GM19372 (cell line): ENCODE measurements around the gene TNIP2.

ENCODE experiments used
- ATAC-seq: cut with Tn5 transposase; IDR thresholded peaks from one replicate; pipeline ENCODE4 v1.9.1; 2021; ENCODE audit warnings: mild to moderate bottlenecking, low read depth, moderate library complexity; ENCODE audit not compliant: unreplicated experiment

Gene TNIP2, protein sequence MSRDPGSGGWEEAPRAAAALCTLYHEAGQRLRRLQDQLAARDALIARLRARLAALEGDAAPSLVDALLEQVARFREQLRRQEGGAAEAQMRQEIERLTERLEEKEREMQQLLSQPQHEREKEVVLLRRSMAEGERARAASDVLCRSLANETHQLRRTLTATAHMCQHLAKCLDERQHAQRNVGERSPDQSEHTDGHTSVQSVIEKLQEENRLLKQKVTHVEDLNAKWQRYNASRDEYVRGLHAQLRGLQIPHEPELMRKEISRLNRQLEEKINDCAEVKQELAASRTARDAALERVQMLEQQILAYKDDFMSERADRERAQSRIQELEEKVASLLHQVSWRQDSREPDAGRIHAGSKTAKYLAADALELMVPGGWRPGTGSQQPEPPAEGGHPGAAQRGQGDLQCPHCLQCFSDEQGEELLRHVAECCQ

DNA sequence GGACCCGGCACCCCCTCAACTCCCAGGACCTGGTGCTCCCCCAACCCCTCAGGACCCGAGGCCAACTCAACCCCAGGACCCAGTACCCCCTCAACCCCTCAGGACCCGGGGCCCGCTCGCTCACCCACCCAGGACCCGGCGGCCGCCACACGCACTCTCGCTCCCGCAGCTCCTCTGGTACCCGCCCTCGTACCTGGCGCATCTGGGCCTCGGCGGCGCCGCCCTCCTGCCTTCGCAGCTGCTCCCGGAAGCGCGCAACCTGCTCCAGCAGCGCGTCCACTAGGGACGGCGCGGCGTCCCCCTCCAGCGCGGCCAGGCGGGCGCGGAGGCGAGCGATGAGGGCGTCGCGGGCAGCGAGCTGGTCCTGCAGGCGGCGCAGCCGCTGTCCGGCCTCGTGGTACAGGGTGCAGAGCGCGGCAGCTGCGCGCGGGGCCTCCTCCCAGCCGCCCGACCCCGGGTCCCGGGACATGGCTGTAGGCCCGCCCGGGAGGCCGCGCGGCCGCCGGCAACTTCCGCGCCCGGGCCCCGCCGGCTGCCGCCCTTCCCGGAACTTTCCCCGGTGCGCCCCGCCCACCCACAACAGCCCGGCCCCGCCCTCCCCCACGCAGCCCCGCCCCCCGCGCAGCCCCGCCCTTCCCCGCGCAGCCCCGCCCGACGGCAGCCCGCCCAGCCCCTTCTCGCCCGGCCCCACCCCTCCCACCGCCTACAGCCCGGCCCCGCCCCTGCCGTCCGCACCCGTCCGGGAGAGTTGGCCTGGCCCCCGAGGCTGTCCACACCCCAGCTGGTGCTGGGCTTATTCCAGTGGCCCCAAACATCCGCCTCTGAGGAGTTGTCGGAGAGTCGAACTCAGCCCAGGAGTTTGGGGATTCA, at the start of gene TNIP2:
TSS of gene TNIP2 (minus strand) at position 516 of the 870 bp plus-strand sequence. CDS start at position 469, 47 bp downstream.
- peak; percentile 70 for ATAC-seq

DNA sequence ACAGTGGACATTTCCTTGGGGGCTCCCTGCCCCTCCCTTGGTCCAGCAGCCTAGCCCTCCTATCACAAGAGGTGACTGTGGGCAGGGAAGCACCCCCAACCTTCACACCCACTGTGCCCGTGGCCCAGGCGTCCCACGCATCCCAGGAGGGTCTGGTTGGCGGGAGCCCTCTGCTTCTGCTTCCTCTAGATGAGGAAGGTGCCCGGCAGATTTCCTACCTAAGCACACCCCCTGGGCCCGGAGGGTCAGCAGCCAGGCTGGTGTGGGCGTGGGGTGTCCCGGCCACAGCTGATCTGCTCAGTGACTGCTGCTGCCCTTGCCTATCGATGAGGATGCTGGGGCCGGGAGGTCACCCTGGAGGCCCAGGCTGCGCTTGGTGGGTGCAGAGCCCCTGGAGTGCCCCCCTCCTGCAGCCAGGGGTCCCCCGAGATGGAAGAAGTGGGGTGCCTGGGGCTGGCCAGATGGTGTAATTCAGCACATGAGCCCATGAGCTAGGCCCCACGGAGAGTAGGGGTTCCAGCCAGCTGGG, 48.9 kb upstream of the TNIP2 start:
- no peak for ATAC-seq

DNA sequence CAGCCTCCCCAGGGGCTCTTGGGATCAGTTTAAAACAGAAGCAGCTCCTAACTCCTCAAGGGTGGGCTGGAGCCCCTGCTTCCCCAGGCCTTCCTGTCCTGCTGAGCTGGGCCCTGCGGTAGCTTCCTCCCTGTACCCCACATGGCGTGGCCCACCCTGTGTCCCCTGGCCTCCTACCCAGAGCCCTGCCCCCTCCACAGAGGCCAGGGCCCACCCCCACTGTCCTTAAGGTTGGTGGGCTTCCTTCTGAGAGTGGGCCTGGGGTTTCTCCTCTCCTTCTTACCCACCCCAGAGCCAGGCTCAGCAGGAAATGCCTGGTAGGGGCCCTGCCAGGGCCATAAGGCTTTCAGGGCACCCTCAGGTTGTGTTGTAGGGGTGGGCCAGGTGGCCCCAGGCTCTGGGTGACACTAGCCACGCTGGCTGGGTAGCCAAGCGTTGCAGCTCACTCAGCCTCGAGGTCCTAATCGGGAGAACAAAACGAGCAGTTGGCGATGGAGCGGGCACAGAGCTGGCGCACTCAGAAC, 48.4 kb upstream of the TNIP2 start:
- no peak for ATAC-seq

DNA sequence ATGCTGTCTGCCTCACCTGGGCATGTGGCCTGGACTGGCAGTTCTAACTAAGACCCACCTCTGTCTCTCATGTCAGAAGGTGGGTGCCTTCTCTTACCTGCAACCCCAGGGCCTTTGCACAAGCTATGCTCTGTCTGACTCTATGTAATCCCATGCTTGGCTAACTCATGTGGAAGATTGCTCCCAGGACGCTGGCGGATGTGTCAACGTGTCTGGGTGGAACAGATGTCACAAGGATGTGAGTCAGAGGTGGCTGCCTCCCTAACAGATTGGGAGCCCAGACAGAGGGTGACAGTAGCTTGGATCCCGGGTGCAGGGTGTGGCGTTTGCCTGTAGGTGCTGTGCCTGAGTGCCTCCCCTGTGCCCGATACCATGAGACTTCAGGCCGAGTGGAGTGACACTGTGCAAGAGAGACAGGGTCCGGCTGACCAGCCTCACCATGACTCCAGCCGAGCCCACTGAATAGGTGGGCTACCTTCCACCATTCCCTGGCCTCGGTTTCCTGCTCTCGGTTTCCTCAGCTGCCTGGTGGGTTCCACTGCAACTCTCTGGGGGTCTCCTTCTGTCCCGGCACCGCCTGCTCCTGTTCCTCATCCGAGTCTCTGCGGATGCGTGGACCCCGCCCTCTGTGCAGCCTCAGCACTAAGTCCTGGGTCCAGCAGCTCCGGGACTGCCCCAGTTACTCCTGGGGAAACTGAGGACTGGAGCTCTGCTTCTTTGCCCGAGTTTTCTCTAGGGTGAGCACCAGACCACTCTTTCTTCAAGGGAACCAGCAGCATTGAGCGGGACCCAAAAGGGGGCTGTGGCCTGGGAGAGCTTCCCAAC, 47.7 kb upstream of the TNIP2 start:
- no peak for ATAC-seq

DNA sequence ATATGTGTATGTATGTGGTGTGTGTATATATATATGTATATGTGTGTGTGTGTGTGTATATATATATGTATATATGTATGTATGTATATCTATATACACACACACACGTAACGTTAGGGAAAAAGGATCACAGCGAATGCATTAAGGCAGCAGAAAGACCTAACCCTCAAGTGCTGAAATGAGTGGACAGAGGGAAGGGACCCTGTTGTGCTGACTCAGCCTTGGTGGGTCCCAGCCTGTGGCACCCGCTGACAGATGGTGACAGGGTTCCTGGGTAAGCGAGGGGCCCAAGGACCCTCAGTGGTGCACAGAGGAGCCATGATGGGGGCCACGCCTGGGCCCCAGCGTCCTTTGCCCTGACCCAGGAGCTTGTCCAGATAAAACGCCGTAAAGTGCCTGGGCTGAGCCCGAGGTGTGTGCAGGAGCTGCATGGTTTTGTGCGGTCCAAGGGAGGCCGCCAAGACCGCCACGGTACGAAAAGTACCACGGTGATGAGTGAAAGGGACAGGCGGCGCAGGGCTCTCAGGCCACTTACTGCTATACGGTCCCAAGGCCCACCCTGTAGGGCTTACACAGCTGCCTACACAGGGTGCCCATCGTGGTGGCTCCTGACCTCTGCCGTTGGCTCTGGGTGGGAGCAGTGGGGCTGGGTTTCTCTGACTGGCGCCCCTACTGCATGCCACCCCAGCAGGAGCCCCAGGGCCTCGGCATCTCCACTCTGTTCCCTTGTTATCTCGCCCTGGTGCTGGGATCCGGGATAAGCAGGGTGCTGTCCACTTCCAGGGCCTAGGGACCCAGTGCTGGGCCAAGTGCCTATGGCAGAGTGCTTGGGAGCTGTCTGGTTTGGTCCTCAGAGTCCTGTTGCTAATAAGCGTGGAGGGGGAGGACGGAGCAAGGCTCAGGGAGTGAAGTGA, 46.7 kb upstream of the TNIP2 start:
- no peak for ATAC-seq

DNA sequence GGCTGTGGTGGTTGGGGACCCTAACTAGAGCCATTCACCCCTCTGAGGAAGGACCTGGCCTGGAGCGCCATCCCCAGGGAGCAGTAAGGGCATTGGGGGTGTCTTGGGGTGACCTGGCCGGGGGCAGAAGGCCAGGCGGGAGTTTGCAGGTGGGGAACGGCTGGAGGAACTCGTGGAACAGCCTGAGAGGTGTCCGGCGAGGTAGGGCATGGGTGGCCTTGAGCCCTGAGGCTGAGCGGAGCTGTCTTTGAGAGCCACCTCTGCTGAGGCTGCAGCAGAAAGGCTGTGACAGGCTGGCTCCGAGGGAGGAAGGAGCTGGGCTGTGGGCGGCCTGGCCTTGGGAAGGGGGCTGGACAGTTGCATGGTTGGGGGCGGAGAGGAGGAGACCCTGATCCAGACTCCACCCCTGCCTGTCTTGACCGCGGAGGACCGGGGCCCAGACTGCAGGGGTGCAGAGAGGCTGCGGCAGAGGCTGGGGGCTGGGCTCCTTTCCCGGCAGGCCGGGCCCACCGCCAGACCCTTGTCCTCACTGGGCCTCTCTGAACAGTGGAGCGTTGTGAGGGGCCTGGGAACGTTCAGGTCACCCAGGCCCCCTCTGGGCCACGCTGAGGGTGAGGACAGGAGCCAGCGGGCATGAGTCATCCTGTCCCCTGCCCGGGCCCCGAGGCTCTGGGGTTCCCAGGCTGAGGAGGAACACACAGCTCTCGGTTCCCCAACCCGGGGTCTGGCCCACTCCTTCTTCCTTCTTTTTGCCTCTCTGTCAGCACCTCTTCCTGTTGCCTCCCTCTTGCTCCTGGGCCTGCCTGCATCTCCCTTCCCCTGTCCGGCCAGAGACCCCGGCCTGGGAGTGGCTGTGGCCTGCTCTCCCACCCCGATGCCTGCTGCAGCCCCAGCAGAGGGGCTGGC, 44.8 kb upstream of the TNIP2 start:
- ATAC-seq: no peak

DNA sequence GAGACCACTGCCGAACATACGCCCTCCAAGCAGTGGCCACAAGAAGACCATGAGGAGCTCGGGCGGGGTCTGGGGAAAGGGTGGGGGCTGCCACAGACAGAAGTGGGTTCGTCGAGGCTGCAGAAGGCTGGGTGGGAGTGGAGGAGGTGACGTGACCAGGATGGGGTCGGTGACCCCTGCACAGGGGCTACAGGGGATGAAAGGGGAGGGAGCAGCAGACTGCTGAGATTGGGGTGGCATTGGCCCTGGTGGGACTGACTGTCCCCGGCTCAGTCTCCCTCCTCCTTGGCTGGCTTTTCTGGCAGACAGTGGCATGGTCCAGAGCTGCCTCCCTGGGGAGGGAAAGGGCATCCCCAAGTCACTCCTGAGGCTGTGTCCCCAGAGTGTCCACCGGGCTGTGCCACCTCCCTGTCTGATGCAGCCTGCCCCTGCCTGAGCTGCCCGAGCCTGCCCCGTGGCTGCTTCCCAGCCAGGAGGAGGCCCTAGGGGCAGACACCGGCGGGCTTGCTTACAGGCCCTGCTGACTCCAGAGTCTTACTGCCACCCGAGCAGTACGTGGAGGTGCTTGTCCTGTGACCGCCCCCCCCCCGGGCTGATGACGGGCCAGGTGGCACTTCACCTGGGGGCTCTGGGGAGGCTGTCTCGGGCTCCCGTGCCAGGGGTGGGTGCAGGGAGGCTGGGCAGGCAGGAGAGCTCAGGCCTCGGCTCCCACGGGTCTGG, 44.0 kb upstream of the TNIP2 start:
- ATAC-seq: no peak

DNA sequence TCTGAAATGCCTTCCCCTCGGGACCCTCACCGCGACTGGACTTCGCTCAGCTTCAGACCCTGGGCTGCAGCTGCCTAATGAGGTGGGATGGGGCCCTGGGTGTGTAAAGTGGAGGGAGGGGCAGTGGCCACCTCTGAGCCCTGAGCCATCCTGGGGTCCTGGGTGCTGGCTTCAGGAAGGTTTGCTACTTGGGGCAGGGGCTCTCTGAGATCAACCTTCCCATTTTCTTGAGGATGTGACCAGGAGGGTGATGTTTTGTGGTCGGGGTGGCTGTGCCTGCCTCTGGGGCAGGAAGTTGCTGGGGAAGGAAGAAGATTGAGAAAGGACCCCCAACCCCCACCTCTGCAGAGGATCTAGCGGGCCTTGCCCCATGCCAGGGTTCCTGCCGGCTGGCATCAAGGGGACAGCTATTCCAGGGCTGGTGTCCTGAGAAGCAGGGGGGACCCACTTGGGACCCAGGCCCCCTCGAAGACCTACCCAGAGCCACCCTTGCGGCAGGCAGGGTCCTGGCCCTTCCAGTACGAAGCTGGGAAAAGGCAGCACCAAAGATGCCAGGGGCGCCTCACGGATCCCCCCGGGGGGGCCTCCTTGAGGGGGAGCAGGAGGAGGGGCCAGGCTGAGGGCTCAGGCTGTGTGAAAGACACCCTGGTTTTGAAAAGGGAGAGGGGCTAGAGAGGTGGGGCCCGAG, 43.2 kb upstream of the TNIP2 start:
- no peak for ATAC-seq

DNA sequence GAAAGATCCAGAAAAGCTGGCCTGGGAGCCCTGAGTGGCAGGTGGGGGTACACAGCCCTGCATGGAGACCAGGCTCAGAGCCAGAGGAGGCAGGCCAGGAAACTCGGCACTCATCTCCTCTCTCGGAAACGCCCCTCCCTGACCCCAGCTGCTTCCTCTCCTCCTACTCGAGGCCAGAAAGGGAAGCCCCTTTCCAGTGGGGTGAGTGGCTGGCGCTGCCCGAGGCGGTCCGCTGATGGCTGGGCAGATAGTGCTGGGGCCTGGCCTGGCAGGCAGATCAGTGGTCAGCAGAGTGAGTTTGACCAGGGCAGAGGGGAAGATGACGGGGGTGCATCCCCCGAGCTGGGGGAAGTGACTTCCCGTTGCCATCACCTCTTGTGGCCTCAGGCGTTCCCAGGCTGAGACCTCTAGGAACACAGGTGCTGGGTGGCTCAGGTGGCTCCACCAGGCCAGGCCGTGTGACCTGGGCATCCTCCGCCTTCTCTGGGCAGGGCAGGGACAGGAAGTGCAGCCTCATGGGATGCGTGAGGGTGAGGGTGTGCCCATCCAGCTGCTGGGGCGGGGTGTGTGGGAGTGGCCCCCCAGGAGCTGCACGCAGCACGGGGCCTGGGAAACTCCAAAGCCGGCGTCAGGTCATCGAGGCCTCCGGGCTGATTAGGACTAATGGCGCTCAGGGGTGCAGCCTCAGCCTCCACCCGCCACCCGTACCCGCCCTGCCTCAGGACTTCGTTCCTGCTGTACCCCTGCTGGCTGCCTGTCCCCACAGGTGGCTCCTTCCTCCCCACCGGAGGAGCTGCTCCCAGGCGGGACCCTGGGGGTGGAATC, 42.5 kb upstream of the TNIP2 start:
- ATAC-seq: peak; percentile 42

DNA sequence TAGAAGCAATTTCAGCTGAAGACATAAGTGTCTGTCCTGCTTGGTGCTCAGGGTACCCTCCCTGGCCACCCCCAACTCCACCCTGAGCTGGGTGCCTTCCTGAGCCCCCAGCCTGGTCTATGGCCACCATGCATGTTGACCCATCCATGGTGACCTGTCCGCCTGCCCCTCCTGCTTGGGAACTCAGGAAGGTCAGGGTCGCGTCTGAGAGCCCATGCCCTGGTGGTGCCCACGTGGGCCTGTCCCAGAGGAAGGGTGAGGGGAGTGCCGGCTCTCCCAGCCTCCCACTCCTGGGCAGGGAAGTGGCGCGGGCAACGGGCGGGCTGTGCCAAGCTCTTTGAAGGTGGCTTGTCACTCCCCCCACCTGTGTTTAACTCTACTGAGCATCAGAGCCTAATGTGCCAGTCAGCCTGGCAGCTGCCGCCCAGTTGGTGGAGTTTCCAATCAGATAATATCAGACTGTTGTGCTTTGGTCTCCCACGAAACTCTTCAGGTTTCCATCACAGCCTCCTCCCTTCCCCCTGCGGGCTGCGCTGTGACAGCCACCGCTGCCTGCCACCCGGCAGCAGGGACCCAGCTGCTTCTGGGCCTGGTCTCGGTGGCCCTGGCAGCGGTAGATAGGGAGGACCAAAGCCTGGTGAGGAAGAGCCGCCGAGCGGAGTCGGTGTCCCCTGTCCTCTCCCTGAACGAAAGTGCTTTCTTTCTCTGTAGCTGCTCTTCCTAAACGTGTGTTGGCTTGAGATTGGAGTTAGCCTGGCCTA, 41.6 kb upstream of the TNIP2 start:
- ATAC-seq: no peak

DNA sequence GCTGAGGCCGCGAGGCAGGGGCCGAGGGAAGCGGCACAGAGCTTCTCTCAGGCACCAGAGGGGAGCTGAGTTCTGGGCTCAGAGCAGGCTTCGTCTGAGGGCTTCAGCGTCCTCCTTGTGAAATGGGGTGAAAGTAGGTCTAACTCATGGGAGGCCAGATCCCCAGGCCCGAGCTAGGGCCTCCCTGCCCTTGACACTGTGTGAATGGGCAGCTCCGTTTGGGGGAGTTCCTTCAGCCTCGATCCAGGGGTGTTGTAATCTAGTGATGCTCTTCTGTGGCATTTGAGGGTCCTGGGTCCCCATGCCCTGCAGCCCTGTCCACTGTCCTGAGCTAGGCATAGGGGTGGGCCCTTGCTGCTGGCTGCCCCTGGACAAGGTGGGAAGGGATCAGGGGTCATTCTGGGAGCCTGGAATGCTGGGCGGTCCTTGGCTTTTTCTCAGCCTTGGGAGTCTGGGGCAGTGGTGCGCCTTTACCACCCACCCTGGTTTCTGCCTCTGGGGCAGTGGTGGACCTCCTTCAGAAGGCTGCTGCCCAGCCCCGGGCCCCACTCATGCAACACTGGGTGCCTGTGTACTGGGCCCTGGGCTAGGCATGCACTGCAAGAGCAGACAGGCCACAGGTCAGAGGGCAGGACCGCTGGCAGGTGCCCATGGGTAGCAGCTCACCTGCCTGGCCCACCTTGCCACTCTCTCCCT, 40.9 kb upstream of the TNIP2 start:
- no peak for ATAC-seq

DNA sequence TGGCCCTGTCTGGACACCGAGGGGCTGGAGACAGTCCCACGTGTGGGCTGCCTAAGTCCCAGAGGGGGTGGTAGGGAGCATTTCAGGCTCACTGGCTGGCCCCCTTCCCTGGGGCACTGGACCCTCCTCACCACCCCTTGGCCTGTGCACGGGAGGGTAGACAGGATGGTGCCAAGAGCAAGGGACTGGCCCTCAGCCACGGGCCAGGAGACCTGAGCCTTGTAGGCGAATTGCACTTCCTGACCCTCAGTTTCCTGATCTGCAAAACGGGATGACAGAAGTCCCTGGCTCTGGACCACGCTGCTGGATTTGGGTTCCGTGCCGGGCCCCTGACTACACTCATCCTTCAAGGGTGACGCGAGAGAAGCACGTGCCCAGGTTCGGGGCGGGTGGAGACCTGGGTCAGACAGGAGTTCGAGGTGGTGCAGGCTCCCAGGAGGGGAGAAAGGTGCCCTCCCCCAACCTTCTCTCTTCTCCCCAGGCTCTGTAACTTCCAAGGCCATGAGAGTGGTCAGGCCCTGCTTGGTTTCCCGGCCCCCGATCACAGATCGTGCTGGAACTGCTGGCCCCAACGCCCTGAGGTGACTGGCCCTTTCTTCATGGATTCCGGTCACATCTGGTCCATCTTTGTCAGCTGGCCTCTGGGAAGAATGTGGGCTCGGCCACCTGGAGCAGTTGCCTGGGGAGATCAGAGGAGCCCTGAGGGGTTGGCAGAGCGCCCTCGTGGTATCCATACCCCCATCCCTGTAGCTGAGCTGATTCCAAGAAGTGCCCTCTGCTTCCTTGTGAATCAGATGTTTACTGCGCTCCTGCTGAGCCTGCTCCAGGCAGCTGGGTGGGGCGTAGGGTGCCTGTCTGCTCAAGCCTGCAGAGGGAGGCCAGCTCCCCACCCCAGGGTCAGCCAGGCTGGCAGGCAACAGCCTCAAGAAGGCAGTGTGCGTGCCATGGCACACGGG, 40.0 kb upstream of the TNIP2 start:
- ATAC-seq: no peak

DNA sequence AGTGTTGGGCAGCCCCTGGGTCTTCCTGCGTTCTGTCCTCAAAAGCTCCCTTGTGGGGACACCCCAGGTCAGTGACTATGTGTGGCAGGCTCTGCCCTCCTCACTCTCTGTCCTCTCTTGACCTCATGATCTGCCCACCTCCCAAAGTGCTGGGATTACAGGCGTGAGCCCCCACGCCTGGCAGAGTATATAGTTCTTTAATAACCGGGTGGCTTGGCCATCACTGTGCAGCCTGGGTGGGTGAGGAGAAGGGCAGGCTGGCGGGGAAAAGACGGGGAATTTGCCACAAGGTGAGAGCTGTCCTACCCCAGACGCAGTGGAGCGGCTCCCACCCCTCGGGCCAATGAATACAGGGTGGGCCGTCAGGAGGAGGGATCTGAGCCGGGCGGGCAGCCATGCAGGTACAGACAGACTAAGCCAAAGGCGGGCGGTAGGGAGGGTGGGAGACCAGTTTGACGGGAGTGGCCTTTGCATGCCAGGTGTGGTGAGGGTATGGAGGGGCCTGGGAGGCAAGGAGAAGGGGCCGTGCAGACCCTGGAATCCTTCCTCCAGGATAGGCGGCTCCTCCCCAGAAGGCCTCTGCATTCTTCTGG, 39.3 kb upstream of the TNIP2 start:
- ATAC-seq: no peak
